ENCODE measurements around the gene SPECC1L. TPM values are rescaled to one million over a fixed set of nuclear protein-coding genes. Genes with fewer than 3 reads are reported as not detected.

The SPECC1L gene
- total RNA-seq, 1 experiment from 2014 or later: 52.2 TPM

DNA sequence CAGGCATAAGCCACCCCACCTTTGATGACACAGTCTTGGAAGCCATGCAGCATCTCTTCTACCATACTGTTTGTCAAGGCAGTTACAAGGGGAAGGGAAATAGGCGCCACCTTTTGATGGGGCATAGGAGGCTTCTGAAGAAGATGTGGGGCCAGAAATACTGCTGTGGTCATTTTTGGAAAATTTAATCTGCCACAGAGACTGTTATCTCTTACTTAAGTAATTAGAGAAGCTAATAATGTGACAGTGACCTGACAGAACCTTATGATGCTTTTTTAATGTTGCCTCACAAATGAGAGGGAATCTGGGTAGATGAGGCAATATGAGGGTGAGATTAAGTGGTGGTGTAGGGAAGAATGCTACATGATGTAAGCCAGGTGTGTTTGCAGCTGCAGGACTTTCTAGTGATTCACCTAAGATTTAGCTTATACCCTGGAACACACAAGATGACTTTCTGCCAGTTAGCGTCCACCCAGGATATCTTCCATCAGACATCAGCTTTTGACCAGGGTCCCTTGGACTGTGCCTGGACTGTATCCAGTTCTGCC lies 122.5 kb downstream of the SPECC1L start:
- intact Hi-C loops (cut with micrococcal nuclease; ENCODE audit: unreplicated experiment): no loop called here
- no peaks in the 10 kb centered on the region for H3K4me1 Mint-ChIP-seq (ENCODE audit: low read depth, unreplicated experiment)
- H3K9me3 Mint-ChIP-seq (ENCODE audit: low read depth, unreplicated experiment): no peaks in the 10 kb centered on the region

DNA sequence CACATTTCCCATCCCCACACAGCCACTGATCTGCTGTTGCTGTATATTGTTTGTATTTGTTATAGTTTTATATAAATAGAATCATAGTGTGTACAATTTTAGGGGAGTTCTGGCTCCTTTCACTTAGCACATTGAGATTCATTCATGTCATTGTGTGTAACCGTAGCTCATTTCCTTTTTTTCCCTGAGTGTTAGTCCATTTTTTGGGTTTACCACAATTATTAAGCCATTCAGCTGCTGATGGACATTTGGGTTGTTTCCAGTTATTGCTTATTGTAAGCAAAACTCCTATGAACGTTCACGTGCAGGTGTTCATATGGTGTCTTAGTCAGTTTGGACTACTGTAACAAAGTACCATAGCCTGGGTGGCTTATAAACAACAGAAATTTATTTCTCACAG lies 123.2 kb downstream of the SPECC1L start:
- TF ChIP-seq, protein P1, sequence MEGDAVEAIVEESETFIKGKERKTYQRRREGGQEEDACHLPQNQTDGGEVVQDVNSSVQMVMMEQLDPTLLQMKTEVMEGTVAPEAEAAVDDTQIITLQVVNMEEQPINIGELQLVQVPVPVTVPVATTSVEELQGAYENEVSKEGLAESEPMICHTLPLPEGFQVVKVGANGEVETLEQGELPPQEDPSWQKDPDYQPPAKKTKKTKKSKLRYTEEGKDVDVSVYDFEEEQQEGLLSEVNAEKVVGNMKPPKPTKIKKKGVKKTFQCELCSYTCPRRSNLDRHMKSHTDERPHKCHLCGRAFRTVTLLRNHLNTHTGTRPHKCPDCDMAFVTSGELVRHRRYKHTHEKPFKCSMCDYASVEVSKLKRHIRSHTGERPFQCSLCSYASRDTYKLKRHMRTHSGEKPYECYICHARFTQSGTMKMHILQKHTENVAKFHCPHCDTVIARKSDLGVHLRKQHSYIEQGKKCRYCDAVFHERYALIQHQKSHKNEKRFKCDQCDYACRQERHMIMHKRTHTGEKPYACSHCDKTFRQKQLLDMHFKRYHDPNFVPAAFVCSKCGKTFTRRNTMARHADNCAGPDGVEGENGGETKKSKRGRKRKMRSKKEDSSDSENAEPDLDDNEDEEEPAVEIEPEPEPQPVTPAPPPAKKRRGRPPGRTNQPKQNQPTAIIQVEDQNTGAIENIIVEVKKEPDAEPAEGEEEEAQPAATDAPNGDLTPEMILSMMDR (IDR thresholded peaks at IDR 0.05; ENCODE audit: unreplicated experiment): no peak
- Mint-ChIP-seq H3K9me3 (ENCODE audit: low read depth, unreplicated experiment) (no peaks in the 10 kb centered on the region), H3K27me3 (ENCODE audit: unreplicated experiment) (no peaks in the 10 kb centered on the region), H3K36me3 (ENCODE audit: insufficient read depth, unreplicated experiment) (peaks cover 11% of the 10 kb centered on the region), H3K27ac (ENCODE audit: unreplicated experiment) (no peak overlapping the region), H3K4me1 (ENCODE audit: low read depth, unreplicated experiment) (no peaks in the 10 kb centered on the region), H3K4me3 (ENCODE audit: low read depth, unreplicated experiment) (no peak overlapping the region)
- no peak for DNase-seq
- intact Hi-C loops (cut with micrococcal nuclease; ENCODE audit: unreplicated experiment): no loop called here
- no TSS peak for BruUV-seq (replicated peaks)
- CTCF ChIA-PET: interaction anchor here (1.6 kb wide), 1 partner anchor 9 kb away, joined by 5 read pairs; no protein-coding TSS in a partner anchor

More for the DNA sequence above, 122.5 kb downstream of the SPECC1L start:
- Mint-ChIP-seq H3K36me3 (ENCODE audit: insufficient read depth, unreplicated experiment) (peaks cover 11% of the 10 kb centered on the region), H3K27ac (ENCODE audit: unreplicated experiment) (no peak overlapping the region), H3K27me3 (ENCODE audit: unreplicated experiment) (no peaks in the 10 kb centered on the region), H3K4me3 (ENCODE audit: low read depth, unreplicated experiment) (no peak overlapping the region)
- no peak for DNase-seq
- TF ChIP-seq, protein P1 (IDR thresholded peaks at IDR 0.05; ENCODE audit: unreplicated experiment): no peak
- CTCF ChIA-PET: interaction anchor here (1.6 kb wide), 1 partner anchor 9 kb away, joined by 5 read pairs; no protein-coding TSS in a partner anchor
- no TSS peak for BruUV-seq (replicated peaks)

DNA sequence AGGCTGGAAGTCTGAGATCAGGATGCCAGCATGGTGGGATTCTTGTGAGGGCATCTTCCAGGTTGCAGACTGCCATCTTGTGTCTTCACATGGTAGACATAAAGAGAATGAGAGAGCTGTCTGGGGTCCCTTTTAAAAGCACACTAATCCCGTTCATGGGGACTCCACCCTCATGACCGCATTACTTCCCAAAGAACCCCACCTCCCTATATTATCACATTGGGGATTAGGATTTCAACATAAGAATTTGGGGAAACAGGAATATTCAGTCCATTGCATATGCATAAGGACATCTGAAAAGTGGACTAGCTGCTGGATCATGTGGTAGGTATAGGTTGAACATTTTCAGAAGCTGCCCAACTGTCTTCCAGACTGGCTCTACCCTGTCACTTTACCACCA lies 123.6 kb downstream of the SPECC1L start:
- BruUV-seq (replicated peaks): no TSS peak
- TF ChIP-seq, protein P1 (IDR thresholded peaks at IDR 0.05; ENCODE audit: unreplicated experiment): no peak
- H3K4me3 Mint-ChIP-seq (ENCODE audit: low read depth, unreplicated experiment): no peak overlapping the region
- CTCF ChIA-PET: interaction anchor here (1.6 kb wide), 1 partner anchor 8 kb away, joined by 5 read pairs; no protein-coding TSS in a partner anchor
- no peaks in the 10 kb centered on the region for H3K9me3 Mint-ChIP-seq (ENCODE audit: low read depth, unreplicated experiment)
- no peaks in the 10 kb centered on the region for H3K4me1 Mint-ChIP-seq (ENCODE audit: low read depth, unreplicated experiment)
- no peaks in the 10 kb centered on the region for H3K27me3 Mint-ChIP-seq (ENCODE audit: unreplicated experiment)
- no peak overlapping the region for H3K27ac Mint-ChIP-seq (ENCODE audit: unreplicated experiment)
- intact Hi-C loops (cut with micrococcal nuclease; ENCODE audit: unreplicated experiment): no loop called here
- H3K36me3 Mint-ChIP-seq (ENCODE audit: insufficient read depth, unreplicated experiment): peaks cover 9% of the 10 kb centered on the region
- no peak for DNase-seq

DNA sequence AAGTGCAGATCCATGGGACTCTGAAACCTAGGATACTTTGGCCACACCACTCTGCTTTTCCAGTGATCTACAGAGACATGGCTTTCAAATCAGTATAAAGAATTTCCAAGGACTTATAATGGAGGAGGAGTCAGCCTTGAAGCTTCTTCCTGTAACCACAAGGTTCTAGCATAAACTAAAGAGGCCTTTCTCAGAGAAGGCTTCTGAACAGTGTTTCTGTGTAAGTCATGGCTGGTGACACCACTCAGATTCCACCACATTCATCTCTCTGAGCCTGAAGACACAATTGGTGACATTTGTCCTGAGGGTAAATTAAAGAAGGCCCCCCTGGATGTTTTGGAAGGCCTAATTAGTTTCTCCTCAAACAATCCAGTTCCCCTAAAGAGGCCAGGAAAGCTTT lies 127.8 kb downstream of the SPECC1L start:
- CTCF ChIA-PET: no interaction called here
- Mint-ChIP-seq H3K27me3 (ENCODE audit: unreplicated experiment) (no peaks in the 10 kb centered on the region), H3K27ac (ENCODE audit: unreplicated experiment) (no peak overlapping the region), H3K4me1 (ENCODE audit: low read depth, unreplicated experiment) (peaks cover 34% of the 10 kb centered on the region), H3K4me3 (ENCODE audit: low read depth, unreplicated experiment) (no peak overlapping the region), H3K9me3 (ENCODE audit: low read depth, unreplicated experiment) (no peaks in the 10 kb centered on the region), H3K36me3 (ENCODE audit: insufficient read depth, unreplicated experiment) (peaks cover 13% of the 10 kb centered on the region)
- TF ChIP-seq, protein P1 (IDR thresholded peaks at IDR 0.05; ENCODE audit: unreplicated experiment): no peak
- intact Hi-C loops (cut with micrococcal nuclease; ENCODE audit: unreplicated experiment): no loop called here
- no TSS peak for BruUV-seq (replicated peaks)
- DNase-seq: no peak

Measured in Calu3 (cell line).